ENCODE measurements around the gene TNS2.
"Not testable (repeated sequence)": the region's sequence is repeated elsewhere in the genome, so short reads cannot be mapped to it uniquely, and the experiment has no call there.

The TNS2 gene

DNA sequence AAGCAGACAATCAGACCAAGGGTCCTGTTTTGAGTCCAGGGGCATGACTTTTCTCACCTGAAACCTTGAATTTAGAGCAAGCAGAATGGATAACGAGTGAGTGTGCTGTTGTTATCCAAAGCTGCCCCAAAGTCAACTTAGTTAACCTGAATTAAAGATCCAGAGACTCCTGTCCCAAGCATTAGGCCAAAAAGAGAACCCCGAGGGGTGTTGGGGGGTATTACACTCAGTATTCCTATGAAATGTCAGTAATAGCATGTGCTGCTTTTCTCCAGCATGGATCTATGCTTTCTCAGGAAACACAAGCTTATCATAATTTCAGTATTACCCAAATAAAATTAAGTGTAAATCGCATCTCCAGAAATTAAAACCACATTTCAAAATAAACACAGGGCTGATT, 24.6 kb upstream of the TNS2 start:
- Histone ChIP-seq H3K4me1 (ENCODE audit: control insufficient read depth in 2 of 2, insufficient read depth in 1 of 2, low read depth in 1 of 2, low read length in 2 of 2) (no peaks in the 10 kb centered on the region), H2BK5ac (ENCODE audit: low read length) (no peak overlapping the region), H3K27me3 (ENCODE audit: control insufficient read depth in 3 of 3, insufficient read depth in 3 of 3, low read depth in 1 of 3, low read length in 3 of 3) (no peaks in the 10 kb centered on the region), H3K9me3 (replicated peaks in 1 of 2; ENCODE audit: control insufficient read depth in 2 of 2, insufficient read depth in 1 of 2, low read depth in 1 of 2, low read length in 2 of 2) (no peaks in the 10 kb centered on the region), H3K18ac (ENCODE audit: low read length) (no peak overlapping the region), H2BK12ac (ENCODE audit: low read length) (no peak overlapping the region), H2AK5ac (ENCODE audit: low read depth, low read length) (no peak overlapping the region), H3K27ac (replicated peaks; ENCODE audit: low read length) (no peak overlapping the region), H3K4ac (ENCODE audit: low read length) (no peak overlapping the region), H3K23ac (ENCODE audit: low read depth, low read length, poor library complexity) (no peak overlapping the region), H3K79me1 (ENCODE audit: low read depth, low read length) (peaks cover 1% of the 10 kb centered on the region), H2BK120ac (ENCODE audit: low read depth, low read length) (no peak overlapping the region), H3K4me2 (ENCODE audit: insufficient read depth, low read length, poor library complexity, severe bottlenecking) (no peak overlapping the region), H4K91ac (ENCODE audit: low read depth, low read length, poor library complexity) (no peak overlapping the region), H3K36me3 (replicated peaks in 1 of 2; ENCODE audit: control insufficient read depth in 2 of 2, insufficient read depth in 2 of 2, low read length in 2 of 2) (peaks cover 35 to 93% of the 10 kb centered on the region in 2 donors), H2AFZ (ENCODE audit: low read length) (no peak overlapping the region), H3K14ac (ENCODE audit: low read length) (no peak overlapping the region), H2BK15ac (ENCODE audit: low read length) (no peak overlapping the region), H4K8ac (ENCODE audit: low read depth, low read length) (no peak overlapping the region), H3K9ac (ENCODE audit: low read depth, low read length, poor library complexity) (no peak overlapping the region), H3K4me3 (ENCODE audit: low read length in 2 of 2) (no peak overlapping the region)
- no peak for DNase-seq (ENCODE audit: low spot score)
- no CpG with 5 or more reads among the region's 3 CpGs for WGBS, 2 donors (ENCODE audit: extremely low coverage in 2 of 2, insufficient read length in 2 of 2, insufficient replicate concordance in 1 of 2)

DNA sequence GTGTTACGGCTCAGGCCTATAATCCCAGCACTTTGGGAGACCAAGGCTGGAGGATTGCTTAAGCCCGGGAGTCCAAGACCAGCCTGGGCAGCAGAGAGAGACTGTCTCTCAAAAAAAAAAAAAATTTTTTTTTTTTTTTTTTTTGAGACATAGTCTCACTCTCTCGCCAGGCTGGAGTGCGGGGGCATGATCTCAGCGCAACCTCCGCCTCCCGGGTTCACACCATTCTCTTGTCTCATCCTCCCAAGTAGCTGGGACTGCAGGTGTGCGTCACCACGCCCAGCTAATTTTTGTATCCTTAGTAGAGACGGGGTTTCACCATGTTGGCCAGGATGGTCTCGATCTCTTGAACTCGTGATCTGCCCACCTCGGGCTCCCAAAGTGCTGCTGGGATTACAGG, 22.9 kb upstream of the TNS2 start:
- not testable (repeated sequence) for H3K79me1 ChIP-seq (ENCODE audit: low read depth, low read length); H2BK5ac ChIP-seq (ENCODE audit: low read length); H2AK5ac ChIP-seq (ENCODE audit: low read depth, low read length); H3K9ac ChIP-seq (ENCODE audit: low read depth, low read length, poor library complexity); H3K18ac ChIP-seq (ENCODE audit: low read length); H2BK12ac ChIP-seq (ENCODE audit: low read length); H3K9me3 ChIP-seq (replicated peaks in 1 of 2; ENCODE audit: control insufficient read depth in 2 of 2, insufficient read depth in 1 of 2, low read depth in 1 of 2, low read length in 2 of 2); H3K23ac ChIP-seq (ENCODE audit: low read depth, low read length, poor library complexity); H3K4me1 ChIP-seq (ENCODE audit: control insufficient read depth in 2 of 2, insufficient read depth in 1 of 2, low read depth in 1 of 2, low read length in 2 of 2); H3K4me3 ChIP-seq (ENCODE audit: low read length in 2 of 2); H2BK120ac ChIP-seq (ENCODE audit: low read depth, low read length); H4K91ac ChIP-seq (ENCODE audit: low read depth, low read length, poor library complexity); H3K4me2 ChIP-seq (ENCODE audit: insufficient read depth, low read length, poor library complexity, severe bottlenecking); H2BK15ac ChIP-seq (ENCODE audit: low read length); H3K14ac ChIP-seq (ENCODE audit: low read length); DNase-seq (ENCODE audit: low spot score); H2AFZ ChIP-seq (ENCODE audit: low read length); H4K8ac ChIP-seq (ENCODE audit: low read depth, low read length); H3K27me3 ChIP-seq (ENCODE audit: control insufficient read depth in 3 of 3, insufficient read depth in 3 of 3, low read depth in 1 of 3, low read length in 3 of 3); H3K27ac ChIP-seq (replicated peaks; ENCODE audit: low read length); H3K4ac ChIP-seq (ENCODE audit: low read length)
- peaks cover 33 to 93% of the 10 kb centered on the region in 2 donors for H3K36me3 ChIP-seq (replicated peaks in 1 of 2; ENCODE audit: control insufficient read depth in 2 of 2, insufficient read depth in 2 of 2, low read length in 2 of 2)
- no CpG with 5 or more reads among the region's 13 CpGs for whole genome bisulfite sequencing, 2 donors (ENCODE audit: extremely low coverage in 2 of 2, insufficient read length in 2 of 2, insufficient replicate concordance in 1 of 2)

DNA sequence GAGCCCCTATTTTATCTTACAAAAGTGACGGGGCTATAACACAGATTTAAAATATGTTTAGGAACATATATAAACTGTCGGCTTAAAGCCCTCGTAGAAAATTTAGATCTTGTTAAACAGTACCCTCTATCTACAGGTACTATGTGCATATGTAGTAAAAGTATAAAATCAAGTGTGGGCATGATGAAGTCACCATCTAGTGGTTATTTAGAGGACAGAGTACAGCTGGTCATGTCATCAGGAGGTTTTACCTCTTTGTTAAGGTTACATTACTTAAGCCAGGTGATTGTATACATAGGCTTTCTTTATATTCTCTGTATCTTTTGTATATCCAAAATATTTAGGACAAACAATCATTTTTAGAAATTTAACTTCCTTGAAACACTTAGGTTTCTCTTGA, 18.2 kb upstream of the TNS2 start:
- WGBS, 2 donors (ENCODE audit: extremely low coverage in 2 of 2, insufficient read length in 2 of 2, insufficient replicate concordance in 1 of 2): no CpG with 5 or more reads among the region's 3 CpGs
- no peaks in the 10 kb centered on the region for H3K27me3 ChIP-seq (ENCODE audit: control insufficient read depth in 3 of 3, insufficient read depth in 3 of 3, low read depth in 1 of 3, low read length in 3 of 3)
- no peak overlapping the region for H3K4me3 ChIP-seq (ENCODE audit: low read length in 2 of 2)
- H3K27ac ChIP-seq (replicated peaks; ENCODE audit: low read length): no peak overlapping the region
- no peak overlapping the region for H2AFZ ChIP-seq (ENCODE audit: low read length)
- no peak overlapping the region for H3K14ac ChIP-seq (ENCODE audit: low read length)
- no peak overlapping the region for H3K4ac ChIP-seq (ENCODE audit: low read length)
- H4K91ac ChIP-seq (ENCODE audit: low read depth, low read length, poor library complexity): no peak overlapping the region
- H2BK5ac ChIP-seq (ENCODE audit: low read length): no peak overlapping the region
- H3K9ac ChIP-seq (ENCODE audit: low read depth, low read length, poor library complexity): no peak overlapping the region
- no peak overlapping the region for H3K18ac ChIP-seq (ENCODE audit: low read length)
- H2BK15ac ChIP-seq (ENCODE audit: low read length): no peak overlapping the region
- H3K79me1 ChIP-seq (ENCODE audit: low read depth, low read length): no peaks in the 10 kb centered on the region
- no peak overlapping the region for H4K8ac ChIP-seq (ENCODE audit: low read depth, low read length)
- H3K23ac ChIP-seq (ENCODE audit: low read depth, low read length, poor library complexity): no peak overlapping the region
- H3K4me1 ChIP-seq (ENCODE audit: control insufficient read depth in 2 of 2, insufficient read depth in 1 of 2, low read depth in 1 of 2, low read length in 2 of 2): no peaks in the 10 kb centered on the region
- no peaks in the 10 kb centered on the region for H3K9me3 ChIP-seq (replicated peaks in 1 of 2; ENCODE audit: control insufficient read depth in 2 of 2, insufficient read depth in 1 of 2, low read depth in 1 of 2, low read length in 2 of 2)
- no peak overlapping the region for H2AK5ac ChIP-seq (ENCODE audit: low read depth, low read length)
- peaks cover 37 to 94% of the 10 kb centered on the region in 2 donors for H3K36me3 ChIP-seq (replicated peaks in 1 of 2; ENCODE audit: control insufficient read depth in 2 of 2, insufficient read depth in 2 of 2, low read length in 2 of 2)
- H2BK12ac ChIP-seq (ENCODE audit: low read length): no peak overlapping the region
- no peak overlapping the region for H3K4me2 ChIP-seq (ENCODE audit: insufficient read depth, low read length, poor library complexity, severe bottlenecking)
- H2BK120ac ChIP-seq (ENCODE audit: low read depth, low read length): no peak overlapping the region
- no peak for DNase-seq (ENCODE audit: low spot score)

DNA sequence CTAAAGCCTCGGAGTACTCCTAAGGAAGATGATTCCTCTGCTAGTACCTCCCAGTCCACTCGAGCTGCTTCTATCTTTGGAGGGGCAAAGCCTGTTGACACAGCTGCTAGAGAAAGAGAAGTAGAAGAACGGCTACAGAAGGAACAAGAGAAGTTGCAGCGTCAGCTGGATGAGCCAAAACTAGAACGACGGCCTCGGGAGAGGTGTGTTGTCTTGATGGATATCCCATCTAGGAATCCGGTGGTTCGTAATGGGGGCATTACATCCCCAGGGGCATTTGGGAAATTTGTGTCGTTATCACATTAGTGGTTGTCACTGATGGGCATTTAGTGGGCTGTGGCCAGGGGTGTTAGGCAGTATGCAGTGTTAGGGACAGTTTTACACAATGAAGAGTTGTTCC, 16.0 kb upstream of the TNS2 start:
- H4K91ac ChIP-seq (ENCODE audit: low read depth, low read length, poor library complexity); H2BK5ac ChIP-seq (ENCODE audit: low read length); H2BK15ac ChIP-seq (ENCODE audit: low read length); DNase-seq (ENCODE audit: low spot score); H3K27ac ChIP-seq (replicated peaks; ENCODE audit: low read length); H3K9ac ChIP-seq (ENCODE audit: low read depth, low read length, poor library complexity); H3K4me1 ChIP-seq (ENCODE audit: control insufficient read depth in 2 of 2, insufficient read depth in 1 of 2, low read depth in 1 of 2, low read length in 2 of 2); H2AFZ ChIP-seq (ENCODE audit: low read length); H2BK120ac ChIP-seq (ENCODE audit: low read depth, low read length); H4K8ac ChIP-seq (ENCODE audit: low read depth, low read length); H3K9me3 ChIP-seq (replicated peaks in 1 of 2; ENCODE audit: control insufficient read depth in 2 of 2, insufficient read depth in 1 of 2, low read depth in 1 of 2, low read length in 2 of 2); H3K27me3 ChIP-seq (ENCODE audit: control insufficient read depth in 3 of 3, insufficient read depth in 3 of 3, low read depth in 1 of 3, low read length in 3 of 3); H2BK12ac ChIP-seq (ENCODE audit: low read length); H3K79me1 ChIP-seq (ENCODE audit: low read depth, low read length); H3K23ac ChIP-seq (ENCODE audit: low read depth, low read length, poor library complexity); H3K4me3 ChIP-seq (ENCODE audit: low read length in 2 of 2); H3K18ac ChIP-seq (ENCODE audit: low read length); H3K4me2 ChIP-seq (ENCODE audit: insufficient read depth, low read length, poor library complexity, severe bottlenecking); H3K4ac ChIP-seq (ENCODE audit: low read length); H2AK5ac ChIP-seq (ENCODE audit: low read depth, low read length); H3K14ac ChIP-seq (ENCODE audit: low read length): not testable (repeated sequence)
- peaks cover 41 to 95% of the 10 kb centered on the region in 2 donors for H3K36me3 ChIP-seq (replicated peaks in 1 of 2; ENCODE audit: control insufficient read depth in 2 of 2, insufficient read depth in 2 of 2, low read length in 2 of 2)
- no CpG with 5 or more reads among the region's 10 CpGs for WGBS, 2 donors (ENCODE audit: extremely low coverage in 2 of 2, insufficient read length in 2 of 2, insufficient replicate concordance in 1 of 2)
